GM19193 (cell line): ENCODE data around the gene GNG8.

Experiments used
- POLR2A ChIP-seq: IDR thresholded peaks from 4 replicates; pipeline ENCODE4 v1.6.1; 2011; ENCODE audit not compliant: insufficient read depth, insufficient read length; ENCODE audit errors: extremely low read depth

GNG8 gene

DNA sequence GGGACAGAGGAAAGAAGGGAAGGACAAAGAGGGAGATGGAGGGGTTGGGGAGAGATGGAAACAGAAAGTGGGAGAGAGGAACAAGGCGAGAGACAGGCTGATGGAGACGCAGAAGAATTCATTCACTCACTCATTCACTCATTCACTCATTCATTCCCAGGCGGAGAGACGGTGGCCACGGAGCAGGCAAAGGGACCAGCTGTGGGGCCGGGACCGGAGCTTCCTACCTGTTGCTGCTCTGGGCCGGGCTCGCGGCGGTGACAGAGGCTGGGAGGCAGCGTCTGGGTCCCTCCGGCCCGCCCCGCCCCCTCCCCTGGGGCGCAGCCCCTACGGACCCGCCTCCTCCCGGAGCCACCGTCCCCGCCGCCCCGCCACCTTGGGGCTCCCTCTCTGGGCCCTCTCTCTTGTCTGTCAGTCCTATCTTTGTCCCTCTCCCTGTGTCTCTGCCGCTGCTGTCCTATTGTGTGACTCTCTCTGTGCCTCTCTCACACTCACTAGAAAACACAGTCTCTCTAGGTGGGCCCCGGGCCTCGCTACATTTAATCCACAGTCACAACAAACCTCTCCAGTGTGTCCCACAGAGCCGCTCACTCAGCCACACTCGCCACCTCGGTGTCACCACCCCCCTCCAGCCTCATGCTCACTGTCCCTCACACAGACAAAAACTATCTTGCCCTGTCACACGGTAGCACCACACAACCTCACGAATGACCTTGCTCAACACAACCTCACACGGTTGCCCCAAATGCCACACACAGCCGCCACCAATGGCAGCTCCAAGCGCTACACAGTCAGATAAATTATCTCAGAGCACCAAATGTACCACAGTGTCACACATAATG lies at the start of gene GNG8:
TSS of gene GNG8 (minus strand) at position 283 of the 842 bp plus-strand sequence. CDS start 1,520 bp downstream, outside the sequence.
- no peak for TF ChIP-seq POLR2A

DNA sequence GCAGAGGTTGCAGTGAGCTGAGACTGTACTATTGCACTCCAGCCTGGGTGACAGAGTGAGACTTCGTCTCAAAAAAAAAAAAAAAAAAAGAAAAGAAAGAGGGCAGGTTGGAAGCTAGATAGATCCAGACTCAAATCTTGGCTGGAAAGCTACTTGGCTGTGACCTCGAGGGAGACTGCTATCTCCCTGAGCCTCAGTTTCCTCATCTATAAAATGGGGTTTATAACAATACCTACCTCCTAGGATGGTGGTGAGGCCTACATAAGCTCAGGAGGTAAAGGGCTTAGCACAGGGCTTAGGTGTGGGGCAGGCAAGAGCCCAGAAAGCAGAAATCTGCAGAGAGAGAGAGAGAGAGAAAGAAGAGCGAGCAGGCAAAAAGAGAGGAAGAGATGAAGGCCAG lies 49.2 kb upstream of the GNG8 start:
- no peak for TF ChIP-seq POLR2A

DNA sequence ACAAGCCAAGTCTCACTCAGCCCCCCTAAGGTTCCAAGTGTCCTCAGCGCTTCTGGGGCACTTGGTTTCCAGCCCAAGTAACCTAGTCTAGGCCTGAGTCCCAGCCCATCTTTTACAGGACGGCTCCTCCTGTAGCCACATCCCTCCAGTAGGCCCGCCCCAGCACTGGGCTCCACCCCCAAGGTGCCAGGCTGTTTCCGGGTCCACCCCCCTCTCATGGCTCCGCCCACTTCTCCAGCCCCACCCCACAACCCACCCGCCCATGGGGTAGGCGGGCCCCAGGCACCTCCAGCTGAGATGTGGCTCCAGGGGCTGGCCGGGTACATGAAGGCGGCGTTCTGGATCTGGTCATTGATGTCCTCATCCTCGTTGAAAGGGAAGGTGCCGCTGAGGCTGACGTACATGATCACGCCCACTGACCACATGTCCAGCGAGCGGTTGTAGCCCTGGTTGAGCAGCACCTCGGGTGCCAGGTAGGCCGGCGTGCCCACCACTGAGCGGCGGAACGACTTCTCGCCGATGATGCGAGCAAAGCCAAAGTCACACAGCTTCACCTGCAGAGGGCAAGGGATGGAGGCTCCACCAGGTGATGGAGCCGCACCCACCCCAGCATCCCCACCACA lies 42.2 kb upstream of the GNG8 start:
- TF ChIP-seq POLR2A: no peak

DNA sequence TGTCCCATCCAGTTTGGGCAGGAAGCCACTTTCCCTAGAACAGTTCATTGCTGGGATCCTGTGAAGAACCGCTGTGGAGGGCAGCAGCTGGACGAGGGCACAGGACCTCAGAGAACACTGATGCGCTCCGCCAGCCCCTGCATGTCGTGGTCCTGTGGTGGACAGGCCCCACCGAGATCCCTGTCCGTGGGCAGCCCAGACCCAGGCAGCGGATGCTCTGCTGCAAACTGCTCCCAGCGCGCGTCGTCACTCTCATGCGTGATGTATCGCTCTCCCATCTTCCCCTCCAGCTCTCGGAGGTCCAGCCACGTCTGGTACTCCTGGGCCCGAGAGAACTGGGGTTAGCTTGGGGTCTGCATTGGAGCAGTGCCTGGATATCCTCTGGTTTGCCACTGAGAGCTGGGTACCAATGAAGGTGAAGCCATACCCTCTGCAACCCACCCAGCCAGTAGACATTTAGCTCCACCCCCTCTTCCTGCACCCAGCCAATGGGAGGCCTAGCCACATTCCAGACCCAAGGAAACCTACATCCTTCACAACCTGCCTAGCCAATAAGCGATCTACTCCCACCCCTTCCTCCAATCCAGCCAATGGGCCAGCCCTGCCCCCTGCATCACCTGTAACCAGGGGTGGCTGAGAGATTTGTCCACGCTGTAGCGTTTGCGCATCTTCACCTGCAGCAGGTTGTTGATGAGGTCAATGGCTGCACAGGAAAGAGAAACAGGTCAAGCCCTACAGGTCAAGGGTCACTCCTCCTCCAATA lies 38.6 kb upstream of the GNG8 start:
- TF ChIP-seq POLR2A: no peak

DNA sequence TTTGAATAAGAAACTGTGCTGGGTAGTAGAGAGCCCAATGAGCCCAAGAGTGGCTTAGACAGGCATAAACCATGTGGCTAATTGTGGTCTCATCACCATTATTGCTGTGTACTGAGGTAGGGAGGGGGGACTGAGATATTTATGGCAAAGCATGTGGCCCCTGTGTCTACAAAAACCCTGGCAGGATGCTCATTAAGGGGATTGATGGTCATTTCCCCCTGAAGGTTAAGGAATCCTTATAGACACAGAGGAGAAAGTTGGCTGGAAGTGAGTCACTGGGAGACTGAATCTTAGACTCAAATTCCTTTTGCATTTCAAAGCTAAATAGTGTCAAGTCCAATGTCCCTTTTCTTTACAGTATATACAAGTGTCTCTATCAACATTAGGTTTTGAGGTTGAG lies 34.8 kb upstream of the GNG8 start:
- TF ChIP-seq POLR2A: no peak

DNA sequence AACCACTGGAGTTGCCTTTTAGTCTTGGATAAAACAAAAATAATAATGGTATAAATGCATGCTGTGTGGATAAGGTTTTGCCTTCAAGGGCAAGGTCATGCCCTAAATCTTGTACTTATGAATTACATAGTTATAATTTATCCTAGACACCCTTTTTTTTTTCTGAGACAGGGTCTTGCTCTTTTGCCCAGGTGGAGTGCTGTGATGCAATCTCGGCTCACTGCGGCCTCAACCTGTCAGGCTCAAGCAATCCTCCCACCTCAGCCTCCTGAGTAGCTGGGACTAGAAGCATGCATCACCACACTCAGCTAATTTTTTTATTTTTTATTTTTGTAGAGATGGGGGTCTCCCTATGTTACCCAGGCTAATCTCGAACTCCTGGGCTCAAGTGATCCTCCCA lies 32.7 kb upstream of the GNG8 start:
- no peak for TF ChIP-seq POLR2A

DNA sequence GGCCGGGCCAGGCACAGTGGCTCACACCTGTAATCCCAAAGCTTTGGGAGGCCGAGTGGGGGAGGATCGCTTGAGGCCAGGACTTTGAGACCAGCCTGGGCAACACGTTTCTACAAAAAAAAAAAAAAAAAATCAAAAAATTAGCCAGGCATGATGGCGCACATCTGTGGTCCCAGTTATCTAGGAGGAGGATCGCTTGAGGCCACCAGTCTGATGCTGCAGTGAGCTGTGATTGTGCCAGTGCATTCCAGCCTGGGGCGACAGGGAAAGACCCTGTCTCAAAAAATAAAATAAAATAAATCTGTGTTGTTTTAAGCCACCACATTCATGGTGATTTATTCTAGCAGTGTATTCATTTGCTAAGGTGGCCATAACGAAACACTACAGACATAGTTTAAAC lies 29.1 kb upstream of the GNG8 start:
- TF ChIP-seq POLR2A: no peak

DNA sequence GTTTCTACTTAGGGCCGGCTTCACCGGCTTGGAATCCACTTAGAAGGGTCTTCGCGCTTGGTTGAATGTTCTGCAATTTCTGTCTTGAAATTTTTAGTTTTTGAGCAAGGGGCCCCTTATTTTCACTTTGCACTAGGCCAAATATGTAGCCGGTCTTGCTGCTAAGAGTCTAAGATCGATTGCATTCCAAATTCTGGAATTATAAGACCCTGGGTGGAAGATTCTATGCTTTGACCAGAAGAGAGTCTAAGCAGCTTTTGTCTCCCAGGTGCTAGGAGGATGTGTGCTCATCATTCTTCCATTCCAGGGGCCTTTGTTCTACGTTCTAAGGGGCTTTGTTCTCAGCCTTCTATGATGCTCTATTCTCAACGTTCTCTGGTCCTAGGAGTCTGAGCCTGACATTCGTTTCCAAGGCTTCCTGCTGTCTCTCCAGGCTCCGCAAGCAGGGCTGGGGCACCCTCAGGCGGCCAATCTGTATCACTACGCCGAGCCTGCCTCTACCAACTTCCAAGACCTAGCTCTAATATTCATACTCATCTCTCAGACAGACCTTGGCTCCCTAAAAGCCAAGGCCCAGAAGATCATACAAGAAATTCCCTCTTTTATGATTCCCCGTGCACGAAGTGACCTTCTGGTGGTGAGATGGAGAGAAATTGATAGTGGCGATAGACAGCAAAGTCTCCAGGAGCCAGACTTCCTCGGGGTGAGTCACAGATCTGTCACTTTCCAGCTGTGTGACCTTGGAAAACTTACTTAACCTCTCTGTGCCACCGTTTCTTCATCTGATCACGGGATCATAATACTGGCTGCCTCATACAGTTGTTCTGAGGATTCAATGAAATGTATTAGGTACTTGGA lies 26.0 kb upstream of the GNG8 start:
- no peak for TF ChIP-seq POLR2A

DNA sequence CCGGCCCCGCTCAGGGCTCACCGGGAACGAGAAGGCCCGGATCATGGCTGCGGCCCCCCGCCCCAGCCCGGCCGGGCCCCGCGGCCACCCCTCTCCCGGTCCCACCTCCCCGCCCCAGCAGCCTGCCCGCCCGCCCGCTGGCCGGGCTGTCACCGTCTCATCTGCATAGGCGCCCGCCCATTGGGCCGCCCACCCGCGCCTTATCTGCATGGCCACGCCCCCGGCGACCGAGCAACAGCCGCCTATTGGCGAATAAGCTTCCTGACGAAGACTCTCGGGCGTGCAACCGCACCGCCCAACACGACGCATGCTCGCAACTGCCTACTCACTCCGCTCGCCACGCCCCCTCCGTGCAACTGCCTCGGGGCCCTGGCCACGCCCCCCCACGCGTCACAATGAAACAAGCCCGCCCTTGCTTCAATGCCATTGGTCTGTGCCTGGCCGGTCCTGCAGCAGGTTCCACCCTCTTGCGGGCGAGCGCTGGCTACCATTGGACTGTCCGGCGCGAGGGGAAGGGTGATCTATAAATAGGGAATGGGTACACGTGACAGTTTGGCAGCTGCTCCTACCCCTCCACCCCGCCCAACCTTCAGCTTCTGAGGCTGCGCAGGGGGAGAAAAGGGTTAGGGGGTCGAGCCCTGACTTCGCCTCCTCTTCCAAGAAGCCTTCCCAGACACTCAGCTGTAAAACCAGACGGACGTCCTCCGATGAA lies 25.2 kb upstream of the GNG8 start, which contains the start of gene DACT3:
TSS of gene DACT3 (minus strand) at position 163 of the 712 bp plus-strand sequence. CDS start at position 45, 118 bp downstream.
- no peak for TF ChIP-seq POLR2A

DNA sequence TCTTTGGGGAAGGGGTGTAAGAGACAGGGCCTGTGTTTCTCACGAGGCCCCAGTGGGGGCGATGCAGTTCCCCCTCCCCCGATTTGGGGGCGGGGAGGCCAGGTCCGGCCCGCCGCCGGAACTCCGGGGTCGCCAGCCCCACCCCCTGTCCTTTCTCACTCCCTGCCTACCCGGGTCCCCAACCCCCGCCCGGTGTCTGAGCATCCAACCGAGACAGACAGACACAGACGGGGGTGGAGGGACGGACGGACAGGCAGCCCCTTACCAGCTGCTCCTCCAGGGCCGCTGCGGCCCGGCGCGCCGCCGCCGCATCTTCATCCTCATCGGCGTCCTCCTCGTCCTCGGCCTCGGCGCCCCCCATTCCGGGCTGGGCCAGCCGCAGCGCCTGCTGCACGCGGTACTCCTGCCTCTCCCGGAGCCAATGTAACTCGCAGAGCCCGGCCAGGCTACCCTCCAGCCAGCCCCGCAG lies 24.6 kb upstream of the GNG8 start:
- TF ChIP-seq POLR2A: no peak

DNA sequence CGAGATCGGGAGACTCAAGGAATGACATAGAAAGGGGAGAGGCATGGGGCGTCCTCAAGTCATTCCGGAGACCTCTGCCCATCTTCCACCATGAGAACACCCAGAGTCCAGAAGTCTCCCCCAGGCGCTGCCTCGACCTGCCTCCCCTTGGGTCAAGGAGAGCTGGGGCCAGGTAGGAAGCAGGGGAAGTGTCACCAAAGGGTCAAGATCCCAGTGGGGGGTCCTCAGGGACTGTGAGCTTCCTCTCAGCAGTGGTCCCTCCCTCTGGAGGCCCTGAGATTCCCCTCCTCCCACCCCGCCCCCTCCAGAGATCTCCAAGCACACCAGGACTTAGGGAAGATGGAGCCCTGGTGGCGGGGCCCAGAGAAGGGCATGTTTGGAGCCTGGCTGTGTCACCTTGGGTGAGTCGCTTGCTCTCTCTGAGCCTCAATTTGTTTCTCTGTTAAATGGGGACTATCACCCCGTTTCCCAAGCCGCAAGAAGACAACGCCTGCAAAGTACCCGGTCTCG lies 24.1 kb upstream of the GNG8 start:
- no peak for TF ChIP-seq POLR2A

DNA sequence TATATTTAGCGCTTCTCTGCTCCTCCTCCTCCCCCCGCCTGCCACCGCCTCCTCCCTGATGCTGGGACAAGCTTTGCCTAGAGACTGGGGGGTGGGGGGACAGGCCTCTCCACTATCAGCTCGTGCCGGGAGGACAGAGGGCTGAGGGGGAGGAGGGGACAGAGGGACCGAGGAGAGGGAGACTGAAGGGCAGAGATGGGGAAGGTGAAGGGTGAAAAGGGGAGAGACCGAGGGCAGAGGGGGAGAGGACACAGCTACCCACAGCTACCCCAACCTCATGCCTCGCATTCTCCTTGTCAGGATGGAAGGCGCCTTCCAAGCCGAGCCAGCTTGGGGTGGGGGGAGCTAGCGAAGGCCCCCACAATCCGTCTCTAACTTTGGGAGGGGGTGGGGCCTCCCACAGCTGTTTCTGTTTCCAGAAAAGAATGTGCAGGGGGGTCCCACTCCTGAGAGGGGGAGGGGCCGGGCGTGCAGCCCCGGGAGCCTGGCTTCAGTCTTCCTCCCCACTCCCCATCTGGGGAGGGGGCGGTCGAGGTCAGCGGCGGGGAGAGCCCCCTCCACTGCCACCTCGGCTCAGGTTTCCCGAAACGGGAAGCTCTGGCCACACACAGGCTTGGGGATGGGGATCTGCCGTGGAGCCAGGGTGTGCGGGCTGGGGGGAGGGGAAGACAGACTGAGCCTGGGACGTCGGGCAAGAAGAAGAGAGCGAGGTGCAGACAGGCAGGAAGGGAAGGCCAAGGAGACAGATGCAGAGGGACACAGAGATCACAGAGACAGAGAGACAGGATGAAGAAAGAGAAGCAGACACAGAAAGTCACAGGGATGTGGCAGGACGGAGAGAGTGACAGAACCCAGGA lies 23.4 kb upstream of the GNG8 start:
- TF ChIP-seq POLR2A: no peak

DNA sequence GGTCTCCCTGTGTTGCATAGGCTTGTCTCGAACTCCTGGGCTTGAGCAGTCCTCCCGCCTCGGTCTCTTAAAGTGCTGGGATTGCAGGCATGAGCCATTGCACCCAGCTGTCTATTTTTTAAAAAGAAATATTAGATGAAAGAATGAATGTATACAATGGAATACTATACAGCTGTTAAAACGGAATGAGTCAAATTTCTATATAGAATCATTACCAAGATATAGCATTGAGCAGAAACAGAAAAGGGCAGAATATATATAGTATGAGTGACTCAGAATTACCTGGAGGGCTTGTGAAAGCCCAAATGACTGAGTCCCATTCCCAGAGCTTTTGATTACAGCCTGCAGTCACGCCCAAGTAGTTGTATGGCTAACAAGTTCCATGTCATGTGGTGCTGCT lies 20.5 kb upstream of the GNG8 start:
- no peak for TF ChIP-seq POLR2A
